Nephron progenitor cell (in vitro differentiated cells): ENCODE data around the gene EFTUD2.

Experiments
- DNase-seq: peaks from one replicate; pipeline ENCODE4 v3.0.0; 2021
- H3K27ac Mint-ChIP-seq: 2 replicates; pipeline ENCODE4 v1.8.0; 2021; ENCODE audit warnings: mild to moderate bottlenecking, moderate library complexity, mixed read lengths
- H3K27me3 Mint-ChIP-seq: 2 replicates; pipeline ENCODE4 v1.8.0; 2021; ENCODE audit warnings: mild to moderate bottlenecking, low read depth, mixed read lengths; ENCODE audit not compliant: poor library complexity
- H3K36me3 Mint-ChIP-seq: 2 replicates; pipeline ENCODE4 v1.8.0; 2021; ENCODE audit warnings: low read depth, mixed read lengths
- H3K4me1 Mint-ChIP-seq: 2 replicates; pipeline ENCODE4 v1.8.0; 2021; ENCODE audit warnings: mixed read lengths
- H3K4me3 Mint-ChIP-seq: 2 replicates; pipeline ENCODE4 v1.8.0; 2021; ENCODE audit warnings: mild to moderate bottlenecking, moderate library complexity, mixed read lengths
- H3K9me3 Mint-ChIP-seq: 2 replicates; pipeline ENCODE4 v1.8.0; 2021; ENCODE audit warnings: mild to moderate bottlenecking, moderate library complexity, mixed read lengths
- CTCF ChIP-seq: fragments of 200-600 bp; sonication (generic); IDR thresholded peaks from 2 replicates; pipeline ENCODE4 v1.5.0; 2021; ENCODE audit warnings: antibody characterized with exemption

The EFTUD2 gene

GRCh38 chr17:44927696-44928095 lies 28.5 kb upstream of the EFTUD2 start:
- peaks cover 5% of the 10 kb centered on the region for H3K4me1 Mint-ChIP-seq
- H3K27ac Mint-ChIP-seq = no peak overlapping the region
- H3K36me3 Mint-ChIP-seq = peaks cover 41% of the 10 kb centered on the region
- no peak for DNase-seq
- TF ChIP-seq CTCF = no peak
- H3K9me3 Mint-ChIP-seq = no peaks in the 10 kb centered on the region
- H3K4me3 Mint-ChIP-seq = no peak overlapping the region
- H3K27me3 Mint-ChIP-seq = no peaks in the 10 kb centered on the region

DNA sequence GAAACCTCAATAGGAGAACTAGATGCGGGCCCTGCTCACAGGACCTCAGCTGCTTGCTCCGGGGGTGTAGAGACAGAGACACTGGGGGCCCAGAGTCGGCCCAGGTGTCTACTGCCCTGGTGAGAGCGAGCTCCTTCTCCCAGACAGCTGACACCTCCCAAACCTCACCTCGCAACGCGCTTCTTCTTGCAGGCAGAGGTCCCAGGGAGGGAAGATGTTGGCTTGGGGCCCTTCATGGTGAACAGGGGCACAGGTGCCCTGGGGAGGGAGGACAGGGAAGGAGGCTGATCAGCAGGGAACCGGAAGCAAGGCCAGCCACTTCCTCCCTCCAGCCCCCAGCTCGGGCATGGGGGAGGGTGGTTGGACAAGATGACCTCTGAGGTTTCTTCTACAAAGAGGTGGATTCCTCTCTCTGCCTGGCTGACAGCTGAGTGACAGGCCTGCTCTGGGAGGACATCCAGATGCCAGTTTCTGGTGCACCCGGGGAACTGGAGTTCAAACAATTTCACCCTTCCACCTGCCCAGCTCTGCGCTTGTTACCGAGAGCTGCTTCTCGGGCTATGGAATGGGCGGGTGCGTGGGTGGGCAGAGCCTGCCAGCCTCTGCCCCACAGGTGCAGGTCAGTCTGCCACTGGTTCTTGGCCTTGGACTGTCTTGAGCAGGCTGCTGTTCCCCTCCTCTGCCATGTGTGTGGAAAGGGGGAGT lies 27.7 kb upstream of the EFTUD2 start:
- Mint-ChIP-seq H3K4me1 (peaks cover 10% of the 10 kb centered on the region), H3K9me3 (no peaks in the 10 kb centered on the region), H3K4me3 (no peak overlapping the region), H3K27ac (no peak overlapping the region), H3K27me3 (peaks cover 2% of the 10 kb centered on the region), H3K36me3 (peaks cover 41% of the 10 kb centered on the region)
- DNase-seq = no peak
- TF ChIP-seq CTCF = no peak

DNA sequence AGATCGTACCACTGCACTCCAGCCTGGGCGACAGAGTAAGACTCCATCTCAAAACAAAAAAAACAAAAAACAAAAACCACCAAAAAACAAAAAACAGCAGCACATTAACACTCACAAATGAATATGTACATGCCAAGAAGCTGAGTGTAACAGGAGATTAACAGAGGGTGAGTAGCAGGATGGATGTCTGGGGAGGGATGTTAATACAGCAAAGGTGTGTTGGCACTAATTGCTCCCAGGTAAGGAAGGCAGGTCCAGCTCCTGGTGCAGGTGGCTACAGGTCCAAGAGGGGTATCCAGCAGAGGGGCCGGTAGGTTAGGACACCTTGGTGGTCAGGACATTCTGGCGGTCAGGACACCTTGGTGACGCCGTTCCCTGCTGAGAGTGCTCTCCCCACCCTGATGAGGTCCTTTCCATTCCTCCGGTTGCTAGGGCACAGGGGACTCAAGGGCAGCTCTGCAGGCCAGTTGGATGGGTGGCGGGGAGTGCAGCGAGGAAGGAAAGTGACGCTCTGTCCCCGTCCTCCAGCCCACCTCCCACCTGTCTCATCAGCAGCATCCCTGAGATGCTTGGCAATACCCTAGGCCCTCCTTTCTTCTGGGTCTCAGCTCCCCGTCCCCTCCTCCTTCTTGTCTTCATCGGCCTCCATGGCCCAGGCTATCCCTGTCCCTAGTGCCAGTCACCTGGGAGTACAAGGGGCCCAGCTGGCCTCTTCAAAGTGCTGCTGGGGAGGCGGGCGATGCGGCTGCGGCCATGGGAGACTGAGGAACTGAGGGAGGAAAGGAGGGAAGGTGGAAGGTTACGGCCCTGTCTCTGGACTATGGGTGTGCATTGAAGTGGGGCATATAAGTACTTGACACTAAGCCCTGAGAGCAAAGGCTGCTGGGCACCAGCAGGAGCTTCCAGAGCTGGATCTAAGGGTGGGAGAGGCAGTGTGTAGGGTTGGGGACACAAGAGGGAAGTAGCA lies 26.8 kb upstream of the EFTUD2 start:
- no peak for DNase-seq
- H3K9me3 Mint-ChIP-seq = no peaks in the 10 kb centered on the region
- no peak overlapping the region for H3K4me3 Mint-ChIP-seq
- H3K27me3 Mint-ChIP-seq = peaks cover 5% of the 10 kb centered on the region
- no peak for TF ChIP-seq CTCF
- peaks cover 36% of the 10 kb centered on the region for H3K36me3 Mint-ChIP-seq
- peaks cover 17% of the 10 kb centered on the region for H3K4me1 Mint-ChIP-seq
- H3K27ac Mint-ChIP-seq = peak overlapping the region; percentile 78

DNA sequence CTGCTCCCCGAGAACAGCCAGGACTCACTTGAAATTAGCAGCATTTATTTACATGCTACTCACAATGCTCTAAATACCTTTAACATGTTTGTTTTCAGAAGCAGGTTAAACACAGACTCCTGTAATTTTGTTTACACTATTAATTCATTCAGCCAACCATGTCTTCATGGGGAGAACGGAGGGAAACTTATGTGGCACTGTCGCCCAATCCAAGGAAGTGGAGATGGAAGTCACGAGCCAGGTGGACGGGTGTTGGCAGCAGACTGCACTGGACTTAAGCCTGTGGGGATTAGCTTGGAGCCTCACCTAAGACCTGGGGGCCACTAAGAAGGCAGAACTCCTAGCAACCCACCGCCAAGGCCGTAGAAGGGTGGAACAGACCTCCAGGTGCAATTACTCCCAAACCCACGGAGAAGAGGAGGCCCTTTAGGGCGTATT lies 24.9 kb upstream of the EFTUD2 start:
- DNase-seq = no peak
- TF ChIP-seq CTCF = no peak
- H3K9me3 Mint-ChIP-seq = no peaks in the 10 kb centered on the region
- H3K4me3 Mint-ChIP-seq = no peak overlapping the region
- peaks cover 21% of the 10 kb centered on the region for H3K36me3 Mint-ChIP-seq
- H3K4me1 Mint-ChIP-seq = peaks cover 30% of the 10 kb centered on the region
- peak overlapping the region; percentile 14 for H3K27ac Mint-ChIP-seq
- H3K27me3 Mint-ChIP-seq = peaks cover 12% of the 10 kb centered on the region

DNA sequence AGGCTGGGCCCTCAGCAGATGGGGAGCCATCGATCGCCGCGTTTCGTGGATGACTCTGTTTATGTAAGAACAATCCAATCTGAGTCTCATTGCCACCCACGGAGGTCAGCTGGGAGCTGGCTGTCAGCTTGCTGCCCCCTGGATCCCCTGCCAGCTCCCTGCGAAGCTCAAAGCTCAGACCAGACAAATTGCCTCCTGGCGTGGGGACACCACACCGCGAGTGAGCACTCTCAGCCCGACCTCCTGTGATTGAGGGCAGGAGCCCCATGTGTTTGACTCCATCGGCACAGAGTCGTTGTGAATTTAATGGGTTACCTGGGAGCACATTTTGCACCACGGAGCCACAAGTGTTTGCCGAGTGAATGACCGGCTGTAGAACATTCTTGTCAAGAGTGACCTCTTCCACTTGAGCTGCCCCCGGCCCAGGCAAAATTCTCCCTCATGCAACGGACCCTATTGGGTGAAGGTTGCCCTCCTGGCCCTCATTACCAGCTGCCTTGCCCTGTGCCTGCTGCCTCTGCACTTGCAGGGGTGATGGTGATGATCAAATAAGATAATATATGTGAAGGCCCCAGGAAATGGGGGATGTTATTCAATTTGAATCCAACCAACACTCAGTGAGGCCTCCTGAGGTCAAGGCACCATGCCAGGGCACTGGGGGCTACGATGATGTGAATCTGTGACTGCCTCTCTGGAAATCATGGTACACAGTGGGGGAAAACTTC lies 23.7 kb upstream of the EFTUD2 start:
- no peak for TF ChIP-seq CTCF
- peaks cover 30% of the 10 kb centered on the region for H3K4me1 Mint-ChIP-seq
- no peaks in the 10 kb centered on the region for H3K9me3 Mint-ChIP-seq
- H3K27me3 Mint-ChIP-seq = peaks cover 19% of the 10 kb centered on the region
- H3K4me3 Mint-ChIP-seq = no peak overlapping the region
- H3K36me3 Mint-ChIP-seq = peaks cover 19% of the 10 kb centered on the region
- no peak overlapping the region for H3K27ac Mint-ChIP-seq
- no peak for DNase-seq
